ENCODE results near the gene CACNA1H. TPM values are rescaled to one million over a fixed set of nuclear protein-coding genes. Genes with fewer than 3 reads are reported as not detected.

Gene CACNA1H
- total and polyA plus RNA-seq, 9 of the 15 experiments (the other 6 are each of a cell fraction or from before 2014, with no cell fraction given), result 0.10 to 0.18 TPM; not detected in 7

GRCh38 chr16:1182950-1183907, 30.3 kb downstream of the CACNA1H start (continued):
- TF ChIP-seq SRF (CRISPR knock-in tag; IDR thresholded peaks at IDR 0.05) (no peak), CREM (IDR thresholded peaks at IDR 0.05; ENCODE audit: low read depth) (no peak), TCFL5 (CRISPR knock-in tag; conservative IDR thresholded peaks at IDR 0.05) (no peak), ZNF133 (CRISPR knock-in tag; IDR thresholded peaks at IDR 0.05) (no peak), TGIF2 (CRISPR knock-in tag; IDR thresholded peaks at IDR 0.05) (no peak), NR4A1 (CRISPR knock-in tag; IDR thresholded peaks at IDR 0.05) (no peak), NR4A1 (tag; IDR thresholded peaks at IDR 0.05) (no peak), ZNF655 (CRISPR knock-in tag; IDR thresholded peaks at IDR 0.05) (no peak)

Data from K562 (cell line).